PC-3 (cell line): Measurements from ENCODE around the gene FGF12. TPM values are rescaled to one million over a fixed set of nuclear protein-coding genes. Genes with fewer than 3 reads are reported as not detected.

Experiments
- ATAC-seq: fragments of 200-7000 bp; cut with Tn5 transposase; 2 replicates; pipeline ENCODE4 v1.9.1; 2020; ENCODE audit warnings: mild to moderate bottlenecking, moderate library complexity
- BruUV-seq: library from RNA; stranded (reverse); fragments of 400-500 nt; replicated peaks from 2 replicates; lab custom pipeline; 2021; lab: Mats Ljungman, UMichigan
- CTCF ChIA-PET: fragments of 300-600 bp; sonication (Branson Sonifier 250); formaldehyde crosslinking; loops from one replicate; lab custom pipeline; 2022; ENCODE audit warnings: antibody characterized with exemption; lab: Charles Lee
- POLR2A ChIA-PET: fragments of 300-600 bp; sonication (Branson Sonifier 250); formaldehyde crosslinking; loops from one replicate; lab custom pipeline; 2022; ENCODE audit warnings: antibody characterized with exemption; ENCODE audit not compliant: unreplicated experiment; lab: Charles Lee
- DNase-seq: peaks from one replicate; pipeline ENCODE4 v3.0.0-alpha.2; 2015
- H2AFZ ChIP-seq: fragments of 300-600 bp; sonication (generic); 2 replicates; pipeline ENCODE4 v1.6.0; 2016; ENCODE audit warnings: antibody characterized with exemption, low read length
- H3F3A ChIP-seq: fragments of 300-600 bp; sonication (generic); one replicate; pipeline ENCODE4 v1.6.0; 2017; ENCODE audit warnings: antibody characterized with exemption, low read length, control low read depth, mild to moderate bottlenecking; ENCODE audit not compliant: unreplicated experiment
- H3K27ac ChIP-seq: fragments of 300-600 bp; sonication (generic); 2 replicates; pipeline ENCODE4 v1.5.1; 2016; ENCODE audit warnings: mild to moderate bottlenecking, low read length
- H3K27me3 ChIP-seq: fragments of 300-600 bp; sonication (generic); 2 replicates; pipeline ENCODE4 v1.6.1; 2016; ENCODE audit warnings: low read length, mixed read lengths
- H3K36me3 ChIP-seq: fragments of 300-600 bp; sonication (generic); 2 replicates; pipeline ENCODE4 v1.6.1; 2016; ENCODE audit warnings: low read depth, mixed run types, low read length, mixed read lengths
- H3K4me1 ChIP-seq: fragments of 300-600 bp; sonication (generic); 2 replicates; pipeline ENCODE4 v1.5.1; 2016; ENCODE audit warnings: low read length; ENCODE audit not compliant: insufficient read depth
- H3K4me2 ChIP-seq: fragments of 300-600 bp; sonication (generic); 2 replicates; pipeline ENCODE4 v1.6.0; 2016; ENCODE audit warnings: low read length
- H3K4me3 ChIP-seq: fragments of 300-600 bp; sonication (generic); 2 replicates; pipeline ENCODE4 v1.5.1; 2016; ENCODE audit warnings: mild to moderate bottlenecking, low read length, mixed read lengths
- H3K79me2 ChIP-seq: fragments of 300-600 bp; sonication (generic); 2 replicates; pipeline ENCODE4 v1.6.1; 2017; ENCODE audit warnings: low read length, mixed read lengths
- H3K9ac ChIP-seq: fragments of 300-600 bp; sonication (generic); 2 replicates; pipeline ENCODE4 v1.6.0; 2016; ENCODE audit warnings: mild to moderate bottlenecking, low read length
- H3K9me2 ChIP-seq: fragments of 300-600 bp; sonication (generic); replicated peaks from 2 replicates; pipeline ENCODE4 v1.6.1; 2016; ENCODE audit warnings: mixed run types, low read length, mixed read lengths
- H3K9me3 ChIP-seq: fragments of 300-600 bp; sonication (generic); 2 replicates; pipeline ENCODE4 v1.6.1; 2016; ENCODE audit warnings: low read length, mixed read lengths
- H4K20me1 ChIP-seq: fragments of 300-600 bp; sonication (generic); 2 replicates; pipeline ENCODE4 v1.6.1; 2016; ENCODE audit warnings: low read length, mixed read lengths
- CTCF ChIP-seq: fragments of 300-600 bp; sonication (generic); conservative IDR thresholded peaks from 2 replicates; pipeline ENCODE4 v1.5.1; 2017; ENCODE audit warnings: antibody characterized with exemption, low read depth, mild to moderate bottlenecking, low read length
- EZH2 ChIP-seq: fragments of 300-600 bp; sonication (generic); IDR thresholded peaks from one replicate; pipeline ENCODE4 v1.6.1; 2017; ENCODE audit warnings: antibody characterized with exemption, mild to moderate bottlenecking, low read length; ENCODE audit not compliant: unreplicated experiment
- EZH2phosphoT487 ChIP-seq: fragments of 300-600 bp; sonication (generic); IDR thresholded peaks from 2 replicates; pipeline ENCODE4 v1.6.1; 2018; ENCODE audit warnings: mild to moderate bottlenecking, antibody characterized with exemption, low read length, borderline replicate concordance
- intact Hi-C: fragments of 100-400 bp; cut with micrococcal nuclease; formaldehyde crosslinking; loops from 2 replicates; pipeline ENCODE4 v1.9.0; 2023
- total RNA-seq: library from RNA; depleted of rRNA; stranded (reverse); fragments of >200 nt; gene quantifications from 2 replicates; pipeline ENCODE4 v1.2.3, GENCODE V29; 2014

Gene FGF12
- total RNA-seq, 1 experiment from 2014 or later, result not detected

DNA sequence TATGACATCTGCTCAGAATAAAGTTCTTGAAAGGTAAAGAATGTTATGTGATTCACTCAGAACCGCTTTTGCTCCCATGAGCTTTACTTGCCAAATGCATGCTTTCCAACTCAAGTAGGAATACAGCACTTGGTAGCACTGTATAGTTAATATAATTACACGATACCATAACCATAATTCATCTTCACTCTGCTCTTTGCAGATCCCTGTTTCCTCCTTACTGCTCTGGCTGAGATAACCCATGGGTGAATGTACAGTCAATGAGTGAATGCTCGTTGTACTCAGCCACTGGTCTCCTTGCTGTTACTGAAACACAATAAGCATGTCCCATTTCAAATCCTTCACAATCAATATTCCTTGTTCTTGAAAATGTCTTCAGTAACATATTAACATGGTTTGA lies 550.0 kb downstream of the FGF12 start:
- TF ChIP-seq EZH2phosphoT487, result no peak
- no peak for TF ChIP-seq EZH2
- TF ChIP-seq CTCF, result no peak
- Histone ChIP-seq H3K36me3 (no peaks in the 10 kb centered on the region), H3K9me2 (no peaks in the 10 kb centered on the region), H3K9ac (no peak overlapping the region), H3K4me1 (no peaks in the 10 kb centered on the region), H3K4me2 (no peak overlapping the region), H4K20me1 (no peaks in the 10 kb centered on the region), H3K79me2 (no peaks in the 10 kb centered on the region), H3K27me3 (peaks cover 10% of the 10 kb centered on the region), H3F3A (no peaks in the 10 kb centered on the region), H3K9me3 (no peaks in the 10 kb centered on the region), H3K27ac (no peak overlapping the region), H2AFZ (no peak overlapping the region), H3K4me3 (no peak overlapping the region)
- no peak for ATAC-seq
- intact Hi-C loops, result no loop called here
- POLR2A ChIA-PET, result no interaction called here
- CTCF ChIA-PET, result no interaction called here
- BruUV-seq, result no TSS peak
- no peak for DNase-seq

GRCh38 chr3:192174283-192174682 lies 553.1 kb downstream of the FGF12 start:
- Histone ChIP-seq H3K4me3 (no peak overlapping the region), H3K4me2 (no peak overlapping the region), H3F3A (no peaks in the 10 kb centered on the region), H3K9me2 (no peaks in the 10 kb centered on the region), H3K36me3 (no peaks in the 10 kb centered on the region), H2AFZ (no peak overlapping the region), H3K27me3 (peaks cover 21% of the 10 kb centered on the region), H3K9me3 (no peaks in the 10 kb centered on the region), H3K9ac (no peak overlapping the region), H3K4me1 (no peaks in the 10 kb centered on the region), H3K27ac (no peak overlapping the region), H4K20me1 (no peaks in the 10 kb centered on the region), H3K79me2 (no peaks in the 10 kb centered on the region)
- TF ChIP-seq CTCF (no peak), EZH2 (no peak), EZH2phosphoT487 (no peak)
- no peak for ATAC-seq
- ChIA-PET POLR2A (no interaction called here), CTCF (no interaction called here)
- DNase-seq, result no peak
- no TSS peak for BruUV-seq
- intact Hi-C loops, result no loop called here

DNA sequence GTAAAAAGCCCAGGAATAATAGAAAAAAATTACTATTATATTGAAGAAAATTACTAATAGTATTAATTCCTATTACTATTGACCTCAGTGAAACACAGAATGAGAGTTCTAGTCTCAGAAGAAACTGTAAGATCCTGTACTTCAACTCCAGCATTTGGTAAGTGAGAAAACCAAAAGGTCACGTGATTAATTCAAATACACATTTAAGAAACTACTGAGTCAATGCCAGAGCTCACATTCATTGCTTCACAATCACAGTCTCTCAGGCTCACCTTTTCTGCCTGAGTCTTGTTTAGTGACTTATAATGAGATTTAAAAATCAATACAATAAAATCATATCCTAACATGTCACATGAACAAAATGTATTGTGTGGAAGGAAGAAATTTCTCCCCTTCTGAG lies 556.1 kb downstream of the FGF12 start:
- BruUV-seq, result no TSS peak
- intact Hi-C loops, result no loop called here
- DNase-seq, result no peak
- Histone ChIP-seq H3K9me2 (no peaks in the 10 kb centered on the region), H3K36me3 (no peaks in the 10 kb centered on the region), H4K20me1 (no peaks in the 10 kb centered on the region), H3F3A (no peaks in the 10 kb centered on the region), H3K4me2 (no peak overlapping the region), H3K4me1 (no peaks in the 10 kb centered on the region), H3K79me2 (no peaks in the 10 kb centered on the region), H3K9me3 (no peaks in the 10 kb centered on the region), H2AFZ (no peak overlapping the region), H3K4me3 (no peak overlapping the region), H3K9ac (no peak overlapping the region), H3K27ac (no peak overlapping the region), H3K27me3 (peaks cover 21% of the 10 kb centered on the region)
- TF ChIP-seq EZH2 (no peak), EZH2phosphoT487 (no peak), CTCF (no peak)
- ATAC-seq, result no peak
- CTCF ChIA-PET, result no interaction called here
- POLR2A ChIA-PET, result no interaction called here
